DND-41 (cell line): Measurements from ENCODE around the gene CDK5RAP1.
A peak's percentile ranks its signal among the peaks of the same experiment; 100 is the strongest.

Source experiments
- ATAC-seq: fragments of 200-7000 bp; cut with Tn5 transposase; 3 replicates; pipeline ENCODE4 v1.9.1; 2021; ENCODE audit warnings: low read depth; ENCODE audit not compliant: insufficient read depth
- DNase-seq: peaks from one replicate; pipeline ENCODE4 v3.0.0-alpha.2; 2020
- H2AFZ ChIP-seq: 2 replicates; pipeline ENCODE4 v1.6.0; 2012; ENCODE audit warnings: low read depth, low read length
- H3K27ac ChIP-seq: 2 replicates; pipeline ENCODE4 v1.5.1; 2012; ENCODE audit warnings: low read length, inconsistent platforms
- H3K27me3 ChIP-seq: fragments of 200-600 bp; sonication (generic); 2 replicates; pipeline ENCODE4 v1.6.0; 2012; ENCODE audit warnings: low read length, mild to moderate bottlenecking, inconsistent platforms; ENCODE audit not compliant: insufficient read depth, poor library complexity
- H3K36me3 ChIP-seq: 2 replicates; pipeline ENCODE4 v1.5.1; 2012; ENCODE audit warnings: low read length, inconsistent platforms; ENCODE audit not compliant: insufficient read depth
- H3K4me1 ChIP-seq: 2 replicates; pipeline ENCODE4 v1.5.1; 2012; ENCODE audit warnings: mild to moderate bottlenecking, low read length; ENCODE audit not compliant: insufficient read depth
- H3K4me2 ChIP-seq: 2 replicates; pipeline ENCODE4 v1.6.0; 2012; ENCODE audit warnings: mild to moderate bottlenecking, moderate library complexity, low read length, inconsistent platforms; ENCODE audit not compliant: insufficient read depth
- H3K4me3 ChIP-seq, 2 experiments: fragments of 200-600 bp in 1 of 2; shearing (Covaris generic) in 1 of 2; 2 replicates each; pipeline ENCODE4 v1.5.1; 2012 to 2016; ENCODE audit warnings: inconsistent platforms in 2 of 2, low read length in 2 of 2, mild to moderate bottlenecking in 2 of 2, low read depth in 1 of 2, moderate library complexity in 1 of 2
- H3K79me2 ChIP-seq: 2 replicates; pipeline ENCODE4 v1.6.0; 2012; ENCODE audit warnings: low read length, inconsistent platforms; ENCODE audit not compliant: insufficient read depth
- H3K9ac ChIP-seq: 2 replicates; pipeline ENCODE4 v1.6.0; 2012; ENCODE audit warnings: low read depth, mild to moderate bottlenecking, inconsistent platforms, low read length, moderate library complexity
- H3K9me3 ChIP-seq: 2 replicates; pipeline ENCODE4 v1.5.1; 2012; ENCODE audit warnings: low read length, moderate library complexity, mild to moderate bottlenecking, inconsistent platforms; ENCODE audit not compliant: insufficient read depth, severe bottlenecking
- H4K20me1 ChIP-seq: 2 replicates; pipeline ENCODE4 v1.6.0; 2012; ENCODE audit warnings: low read length; ENCODE audit not compliant: insufficient read depth
- EZH2 ChIP-seq: IDR thresholded peaks from 3 replicates; pipeline ENCODE4 v1.6.1; 2012; ENCODE audit warnings: borderline replicate concordance, low read depth, mild to moderate bottlenecking, moderate library complexity, low read length, inconsistent platforms; ENCODE audit not compliant: severe bottlenecking
- TF ChIP-seq, protein P1 (sequence below): IDR thresholded peaks from 2 replicates; pipeline ENCODE4 v1.5.1; 2012; ENCODE audit warnings: borderline replicate concordance, low read length, moderate library complexity, mild to moderate bottlenecking; ENCODE audit not compliant: poor library complexity, severe bottlenecking; ENCODE audit errors: extremely low read depth

Gene CDK5RAP1

DNA sequence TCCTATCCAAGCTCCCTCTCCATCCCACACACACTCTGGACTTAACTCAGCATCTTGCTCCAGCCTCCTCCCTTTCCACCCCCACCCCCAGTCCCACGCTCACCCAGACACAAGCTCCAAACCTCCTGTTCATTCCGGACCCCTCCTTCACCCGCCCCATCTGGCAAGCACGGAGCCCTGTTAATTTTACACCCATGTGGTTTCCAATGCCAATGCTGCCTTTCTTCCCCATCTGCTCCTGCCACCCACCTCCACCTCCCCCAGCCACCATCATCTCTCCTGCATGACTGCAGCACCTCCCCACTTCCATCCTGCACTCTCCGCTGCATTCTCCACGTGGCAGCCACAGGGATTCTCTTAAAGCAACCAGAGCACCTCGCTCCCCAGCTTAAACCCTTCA lies 9.9 kb upstream of the CDK5RAP1 start:
- Histone ChIP-seq H3K79me2 (peaks cover 12% of the 10 kb centered on the region; the same call in 1 of the 2 replicates), H3K9ac (no peak overlapping the region), H3K27ac (no peak overlapping the region), H3K27me3 (no peaks in the 10 kb centered on the region), H3K4me2 (no peak overlapping the region), H3K4me3 (no peak overlapping the region), H3K36me3 (peaks cover 53% of the 10 kb centered on the region), H4K20me1 (peaks cover 23% of the 10 kb centered on the region), H3K9me3 (no peaks in the 10 kb centered on the region), H3K4me1 (peaks cover 7% of the 10 kb centered on the region; the same call in 1 of the 2 replicates), H2AFZ (no peak overlapping the region)
- ATAC-seq = no peak
- no peak for TF ChIP-seq EZH2
- TF ChIP-seq, protein P1, sequence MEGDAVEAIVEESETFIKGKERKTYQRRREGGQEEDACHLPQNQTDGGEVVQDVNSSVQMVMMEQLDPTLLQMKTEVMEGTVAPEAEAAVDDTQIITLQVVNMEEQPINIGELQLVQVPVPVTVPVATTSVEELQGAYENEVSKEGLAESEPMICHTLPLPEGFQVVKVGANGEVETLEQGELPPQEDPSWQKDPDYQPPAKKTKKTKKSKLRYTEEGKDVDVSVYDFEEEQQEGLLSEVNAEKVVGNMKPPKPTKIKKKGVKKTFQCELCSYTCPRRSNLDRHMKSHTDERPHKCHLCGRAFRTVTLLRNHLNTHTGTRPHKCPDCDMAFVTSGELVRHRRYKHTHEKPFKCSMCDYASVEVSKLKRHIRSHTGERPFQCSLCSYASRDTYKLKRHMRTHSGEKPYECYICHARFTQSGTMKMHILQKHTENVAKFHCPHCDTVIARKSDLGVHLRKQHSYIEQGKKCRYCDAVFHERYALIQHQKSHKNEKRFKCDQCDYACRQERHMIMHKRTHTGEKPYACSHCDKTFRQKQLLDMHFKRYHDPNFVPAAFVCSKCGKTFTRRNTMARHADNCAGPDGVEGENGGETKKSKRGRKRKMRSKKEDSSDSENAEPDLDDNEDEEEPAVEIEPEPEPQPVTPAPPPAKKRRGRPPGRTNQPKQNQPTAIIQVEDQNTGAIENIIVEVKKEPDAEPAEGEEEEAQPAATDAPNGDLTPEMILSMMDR = no peak
- DNase-seq = no peak

DNA sequence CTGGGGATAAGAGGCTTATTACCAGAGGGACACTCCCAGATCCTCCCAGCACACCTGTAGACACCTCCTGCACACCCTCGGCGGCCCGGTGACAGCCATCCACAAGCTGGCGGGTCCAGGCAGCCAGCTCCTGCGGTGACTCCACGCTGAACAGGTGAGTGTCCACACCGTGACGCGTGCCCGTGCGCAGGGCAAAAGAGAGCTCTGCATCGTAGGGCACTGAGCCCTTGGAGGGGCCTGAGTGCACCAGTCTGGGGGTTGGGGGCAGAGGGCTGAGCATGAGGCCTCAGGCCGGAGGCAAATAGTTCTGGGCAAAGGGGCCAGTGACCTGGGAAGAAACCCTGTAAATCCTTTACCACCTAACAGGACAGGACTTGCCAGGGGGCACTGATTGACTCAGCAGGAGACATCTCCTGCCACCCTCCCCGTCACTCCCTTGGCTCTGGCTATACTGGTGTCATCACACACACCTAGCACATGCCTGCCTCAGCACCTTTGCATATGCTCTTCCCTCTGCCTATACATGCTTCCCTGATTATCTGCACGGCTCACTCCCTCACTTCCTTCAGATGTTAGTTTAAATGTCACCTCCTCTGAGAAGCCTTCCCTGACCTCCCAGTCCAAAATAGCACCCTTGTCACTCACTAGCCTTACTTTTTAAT lies 8.9 kb upstream of the CDK5RAP1 start:
- Histone ChIP-seq H3K36me3 (peaks cover 53% of the 10 kb centered on the region), H3K4me1 (peaks cover 7% of the 10 kb centered on the region; the same call in 1 of the 2 replicates), H3K4me2 (no peak overlapping the region), H3K27me3 (no peaks in the 10 kb centered on the region), H3K9me3 (no peaks in the 10 kb centered on the region), H3K27ac (no peak overlapping the region), H3K4me3 (no peak overlapping the region), H3K79me2 (peaks cover 16% of the 10 kb centered on the region), H2AFZ (no peak overlapping the region), H3K9ac (no peak overlapping the region), H4K20me1 (peaks cover 23% of the 10 kb centered on the region)
- no peak for DNase-seq
- TF ChIP-seq, protein P1 = no peak
- no peak for TF ChIP-seq EZH2
- no peak; the same call in 2 of the 3 replicates for ATAC-seq

DNA sequence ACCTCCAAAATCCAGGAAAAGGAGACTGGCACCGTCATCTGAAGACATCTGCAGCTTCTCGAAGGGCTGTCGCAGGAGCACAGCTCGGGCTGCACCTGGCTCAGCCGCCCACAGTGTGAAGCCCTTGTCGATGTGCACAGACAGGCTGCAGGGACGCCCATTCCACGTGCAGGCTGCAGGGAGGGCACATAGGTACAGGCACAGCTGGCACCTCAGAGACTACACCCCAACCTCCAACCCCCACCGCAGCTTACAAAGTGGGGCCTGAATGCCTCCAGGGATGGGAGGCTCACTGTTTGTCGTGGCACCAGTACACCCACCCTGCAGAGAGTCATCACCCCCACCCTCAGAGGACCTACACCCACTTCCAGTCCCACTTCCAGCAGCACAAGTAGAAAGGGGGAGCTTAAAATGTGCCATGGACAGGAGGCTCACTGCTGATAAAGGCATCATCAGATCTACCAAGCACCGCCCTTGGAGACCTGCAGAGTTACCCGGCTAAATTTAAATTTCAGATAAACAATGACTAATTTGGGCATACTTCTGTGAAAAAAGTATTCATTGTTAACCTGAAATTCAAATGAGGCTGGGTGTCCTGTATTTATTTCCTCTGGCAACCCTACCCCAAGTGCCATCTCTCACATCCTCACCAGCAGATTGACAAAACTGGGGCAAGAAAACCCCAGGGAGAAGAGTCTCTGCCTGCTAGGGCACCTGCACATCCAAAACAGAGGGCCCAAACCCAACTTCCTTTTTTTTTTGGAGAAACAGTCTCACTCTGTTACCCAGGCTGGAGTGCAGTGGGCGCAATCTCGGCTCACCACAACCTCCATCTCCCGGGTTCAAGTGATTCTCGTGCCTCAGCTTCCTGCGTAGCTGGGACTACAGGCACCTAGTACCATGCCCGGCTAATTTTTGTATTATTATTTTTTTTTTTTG lies 7.7 kb upstream of the CDK5RAP1 start:
- H3K27ac ChIP-seq = 0 out of 2 replicates have a peak overlapping the region, but pooled peaks have one; percentile 23
- ATAC-seq (no peak), DNase-seq (no peak)
- no peak overlapping the region for H2AFZ ChIP-seq
- H3K27me3 ChIP-seq = no peaks in the 10 kb centered on the region
- H3K4me1 ChIP-seq = peaks cover 7% of the 10 kb centered on the region; the same call in 1 of the 2 replicates
- peaks cover 23% of the 10 kb centered on the region for H4K20me1 ChIP-seq
- TF ChIP-seq, protein P1 = no peak
- no peak for TF ChIP-seq EZH2
- no peaks in the 10 kb centered on the region for H3K9me3 ChIP-seq
- H3K9ac ChIP-seq = no peak overlapping the region
- H3K36me3 ChIP-seq = peaks cover 58% of the 10 kb centered on the region
- no peak overlapping the region for H3K4me3 ChIP-seq
- peaks cover 25% of the 10 kb centered on the region for H3K79me2 ChIP-seq
- no peak overlapping the region for H3K4me2 ChIP-seq
